PC-3 (cell line): Measurements from ENCODE around the gene WNT1.

ENCODE experiments used
- EZH2phosphoT487 ChIP-seq: fragments of 300-600 bp; sonication (generic); IDR thresholded peaks from 2 replicates; pipeline ENCODE4 v1.6.1; 2018; ENCODE audit warnings: mild to moderate bottlenecking, antibody characterized with exemption, low read length, borderline replicate concordance
- TF ChIP-seq, protein P1 (sequence below): fragments of 300-600 bp; sonication (generic); conservative IDR thresholded peaks from 2 replicates; pipeline ENCODE4 v1.5.1; 2017; ENCODE audit warnings: antibody characterized with exemption, low read depth, mild to moderate bottlenecking, low read length

DNA sequence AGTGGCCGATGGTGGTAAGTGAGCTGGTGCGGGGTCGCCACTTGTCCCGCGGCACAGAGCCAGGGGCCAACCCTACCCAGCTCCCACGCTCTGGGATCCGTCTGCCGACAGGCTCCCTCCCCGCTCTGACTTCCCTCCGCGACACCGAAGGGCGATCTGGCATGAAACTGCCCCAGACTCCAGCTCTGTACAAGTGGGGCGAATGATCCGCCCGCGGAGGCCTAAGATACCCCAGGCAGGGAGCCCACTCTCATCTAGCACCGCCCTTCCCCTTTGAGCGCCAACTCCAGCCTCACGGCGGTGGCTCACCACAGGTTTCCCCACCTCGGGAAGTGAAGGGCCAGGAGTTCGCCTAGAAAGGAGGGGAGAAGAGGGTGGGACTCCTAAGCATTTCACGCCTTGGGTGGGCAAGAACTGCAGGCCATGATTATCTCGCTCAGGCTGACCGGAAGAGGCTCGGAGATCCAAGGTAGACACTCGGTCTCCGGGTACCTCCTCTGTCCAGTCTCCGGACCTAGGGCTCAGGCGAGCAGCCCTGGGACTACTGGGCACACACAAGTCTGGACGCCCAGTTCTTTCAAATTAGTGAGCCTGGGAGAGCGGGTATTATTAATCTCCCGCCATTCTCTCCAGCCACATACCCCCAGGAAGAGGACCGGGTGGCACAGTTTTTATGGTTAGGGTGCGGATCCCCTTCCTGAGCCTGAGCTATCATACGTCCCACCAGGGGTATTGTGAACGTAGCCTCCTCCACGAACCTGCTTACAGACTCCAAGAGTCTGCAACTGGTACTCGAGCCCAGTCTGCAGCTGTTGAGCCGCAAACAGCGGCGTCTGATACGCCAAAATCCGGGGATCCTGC is 849 bp downstream of the WNT1 start:
- TF ChIP-seq, protein P1, sequence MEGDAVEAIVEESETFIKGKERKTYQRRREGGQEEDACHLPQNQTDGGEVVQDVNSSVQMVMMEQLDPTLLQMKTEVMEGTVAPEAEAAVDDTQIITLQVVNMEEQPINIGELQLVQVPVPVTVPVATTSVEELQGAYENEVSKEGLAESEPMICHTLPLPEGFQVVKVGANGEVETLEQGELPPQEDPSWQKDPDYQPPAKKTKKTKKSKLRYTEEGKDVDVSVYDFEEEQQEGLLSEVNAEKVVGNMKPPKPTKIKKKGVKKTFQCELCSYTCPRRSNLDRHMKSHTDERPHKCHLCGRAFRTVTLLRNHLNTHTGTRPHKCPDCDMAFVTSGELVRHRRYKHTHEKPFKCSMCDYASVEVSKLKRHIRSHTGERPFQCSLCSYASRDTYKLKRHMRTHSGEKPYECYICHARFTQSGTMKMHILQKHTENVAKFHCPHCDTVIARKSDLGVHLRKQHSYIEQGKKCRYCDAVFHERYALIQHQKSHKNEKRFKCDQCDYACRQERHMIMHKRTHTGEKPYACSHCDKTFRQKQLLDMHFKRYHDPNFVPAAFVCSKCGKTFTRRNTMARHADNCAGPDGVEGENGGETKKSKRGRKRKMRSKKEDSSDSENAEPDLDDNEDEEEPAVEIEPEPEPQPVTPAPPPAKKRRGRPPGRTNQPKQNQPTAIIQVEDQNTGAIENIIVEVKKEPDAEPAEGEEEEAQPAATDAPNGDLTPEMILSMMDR, result no peak
- no peak; the same call in 1 of the 2 replicates for TF ChIP-seq EZH2phosphoT487
